Calu3 (cell line): Measurements from ENCODE around the gene KIF21A. TPM values are rescaled to one million over a fixed set of nuclear protein-coding genes. Genes with fewer than 3 reads are reported as not detected.

ENCODE experiments used
- BruUV-seq: library from RNA; stranded (reverse); fragments of 400-500 nt; replicated peaks from 2 replicates; lab custom pipeline; 2021; lab: Mats Ljungman, UMichigan
- CTCF ChIA-PET: fragments of 300-600 bp; sonication (Branson Sonifier 250); formaldehyde crosslinking; loops from one replicate; lab custom pipeline; 2022; ENCODE audit warnings: antibody characterized with exemption; lab: Charles Lee
- DNase-seq: peaks from one replicate; pipeline ENCODE4 v3.0.0; 2022
- H3K27ac Mint-ChIP-seq: one replicate; pipeline ENCODE4 v1.8.0; 2022; ENCODE audit warnings: mixed read lengths; ENCODE audit not compliant: unreplicated experiment
- H3K27me3 Mint-ChIP-seq: one replicate; pipeline ENCODE4 v1.8.0; 2022; ENCODE audit warnings: mixed read lengths; ENCODE audit not compliant: unreplicated experiment
- H3K36me3 Mint-ChIP-seq: one replicate; pipeline ENCODE4 v1.8.0; 2022; ENCODE audit warnings: mild to moderate bottlenecking, moderate library complexity, mixed read lengths; ENCODE audit not compliant: insufficient read depth, unreplicated experiment
- H3K4me1 Mint-ChIP-seq: one replicate; pipeline ENCODE4 v1.8.0; 2022; ENCODE audit warnings: mild to moderate bottlenecking, low read depth, mixed read lengths; ENCODE audit not compliant: unreplicated experiment
- H3K4me3 Mint-ChIP-seq: one replicate; pipeline ENCODE4 v1.8.0; 2022; ENCODE audit warnings: mild to moderate bottlenecking, low read depth, moderate library complexity, mixed read lengths; ENCODE audit not compliant: unreplicated experiment
- H3K9me3 Mint-ChIP-seq: one replicate; pipeline ENCODE4 v1.8.0; 2022; ENCODE audit warnings: low read depth, mixed read lengths; ENCODE audit not compliant: unreplicated experiment
- CTCF ChIP-seq: fragments of 200-600 bp; IDR thresholded peaks from one replicate; pipeline ENCODE4 v1.8.0; 2022; ENCODE audit warnings: antibody characterized with exemption; ENCODE audit not compliant: unreplicated experiment
- intact Hi-C: fragments of 100-400 bp; cut with micrococcal nuclease; formaldehyde crosslinking; loops from one replicate; pipeline ENCODE4 v1.10.0; 2022; ENCODE audit not compliant: unreplicated experiment
- total RNA-seq: library from RNA; stranded (reverse); gene quantifications from 2 replicates; pipeline ENCODE4 v1.2.3, GENCODE V29; 2022

Gene KIF21A
- total RNA-seq, 1 experiment from 2014 or later, result 28.7 TPM

- no peaks in the 10 kb centered on the region for H3K4me1 Mint-ChIP-seq
- intact Hi-C loops, result loop anchor here (10.0 kb wide), 1 partner anchor 60 kb away; no protein-coding TSS in a partner anchor
Measured at GRCh38 chr12:39294715-39295114, 148.2 kb downstream of the KIF21A start.

GRCh38 chr12:39292125-39292630 lies 150.7 kb downstream of the KIF21A start:
- DNase-seq, result no peak
- no peak overlapping the region for H3K4me3 Mint-ChIP-seq
- no TSS peak for BruUV-seq
- no peaks in the 10 kb centered on the region for H3K9me3 Mint-ChIP-seq
- no peaks in the 10 kb centered on the region for H3K36me3 Mint-ChIP-seq
- H3K4me1 Mint-ChIP-seq, result no peaks in the 10 kb centered on the region
- no peak for TF ChIP-seq CTCF
- no peaks in the 10 kb centered on the region for H3K27me3 Mint-ChIP-seq
- CTCF ChIA-PET, result no interaction called here
- intact Hi-C loops, result loop anchor here (10.0 kb wide), 1 partner anchor 57 kb away; no protein-coding TSS in a partner anchor
- H3K27ac Mint-ChIP-seq, result no peak overlapping the region

More at GRCh38 chr12:39294715-39295114, 148.2 kb downstream of the KIF21A start:
- no peak overlapping the region for H3K27ac Mint-ChIP-seq
- no TSS peak for BruUV-seq
- TF ChIP-seq CTCF, result no peak
- H3K4me3 Mint-ChIP-seq, result no peak overlapping the region
- no peaks in the 10 kb centered on the region for H3K36me3 Mint-ChIP-seq
- CTCF ChIA-PET, result no interaction called here
- no peak for DNase-seq
- H3K9me3 Mint-ChIP-seq, result no peaks in the 10 kb centered on the region
- no peaks in the 10 kb centered on the region for H3K27me3 Mint-ChIP-seq

- intact Hi-C loops, result no loop called here
- no peaks in the 10 kb centered on the region for H3K4me1 Mint-ChIP-seq
- no TSS peak for BruUV-seq
- CTCF ChIA-PET, result no interaction called here
- no peak overlapping the region for H3K4me3 Mint-ChIP-seq
- no peaks in the 10 kb centered on the region for H3K36me3 Mint-ChIP-seq
- DNase-seq, result no peak
- no peak overlapping the region for H3K27ac Mint-ChIP-seq
- H3K27me3 Mint-ChIP-seq, result no peaks in the 10 kb centered on the region
- H3K9me3 Mint-ChIP-seq, result no peaks in the 10 kb centered on the region
- no peak for TF ChIP-seq CTCF
Measured at GRCh38 chr12:39287817-39288216, 155.1 kb downstream of the KIF21A start.

GRCh38 chr12:39287409-39287808 lies 155.5 kb downstream of the KIF21A start:
- no peaks in the 10 kb centered on the region for H3K27me3 Mint-ChIP-seq
- no peak for DNase-seq
- no peak overlapping the region for H3K4me3 Mint-ChIP-seq
- no TSS peak for BruUV-seq
- intact Hi-C loops, result no loop called here
- TF ChIP-seq CTCF, result no peak
- H3K9me3 Mint-ChIP-seq, result no peaks in the 10 kb centered on the region
- CTCF ChIA-PET, result no interaction called here
- no peaks in the 10 kb centered on the region for H3K36me3 Mint-ChIP-seq
- H3K4me1 Mint-ChIP-seq, result no peaks in the 10 kb centered on the region
- H3K27ac Mint-ChIP-seq, result no peak overlapping the region
